Mesendoderm (in vitro differentiated cells): Measurements from ENCODE around the gene ZNF564.

Experiments used
- DNase-seq: peaks from one replicate; pipeline ENCODE4 v3.0.0; 2013
- H2AK5ac ChIP-seq: 2 replicates; pipeline ENCODE4 v1.6.1; 2013; ENCODE audit warnings: low read length, inconsistent platforms
- H2BK120ac ChIP-seq: 2 replicates; pipeline ENCODE4 v1.6.1; 2013; ENCODE audit warnings: low read depth, mild to moderate bottlenecking, low read length, moderate library complexity, mixed read lengths
- H2BK15ac ChIP-seq: replicated peaks from 2 replicates; pipeline ENCODE4 v1.6.1; 2013; ENCODE audit warnings: low read depth, mild to moderate bottlenecking, moderate library complexity
- H2BK5ac ChIP-seq: 2 replicates; pipeline ENCODE4 v1.6.1; 2013; ENCODE audit warnings: low read length, inconsistent platforms
- H3K18ac ChIP-seq: 2 replicates; pipeline ENCODE4 v1.6.1; 2013; ENCODE audit warnings: mild to moderate bottlenecking, low read length, mixed read lengths
- H3K23ac ChIP-seq: one replicate; pipeline ENCODE4 v1.6.1; 2013; ENCODE audit warnings: low read length
- H3K27ac ChIP-seq: 2 replicates; pipeline ENCODE4 v1.5.1; 2013; ENCODE audit warnings: low read depth, mild to moderate bottlenecking, inconsistent platforms, low read length, moderate library complexity
- H3K27me3 ChIP-seq: 2 replicates; pipeline ENCODE4 v1.6.1; 2013; ENCODE audit warnings: low read length, control low read depth, mild to moderate bottlenecking, inconsistent platforms; ENCODE audit not compliant: insufficient read depth, poor library complexity
- H3K36me3 ChIP-seq: 2 replicates; pipeline ENCODE4 v1.6.1; 2013; ENCODE audit warnings: low read length, inconsistent platforms; ENCODE audit not compliant: control insufficient read depth, insufficient read depth
- H3K4ac ChIP-seq: one replicate; pipeline ENCODE4 v1.6.1; 2013; ENCODE audit warnings: low read depth, mild to moderate bottlenecking, low read length, moderate library complexity
- H3K4me1 ChIP-seq: 2 replicates; pipeline ENCODE4 v1.6.1; 2013; ENCODE audit warnings: low read depth, low read length, inconsistent platforms; ENCODE audit not compliant: control insufficient read depth
- H3K4me2 ChIP-seq: 2 replicates; pipeline ENCODE4 v1.6.1; 2013; ENCODE audit warnings: low read length
- H3K4me3 ChIP-seq: 2 replicates; pipeline ENCODE4 v1.5.1; 2013; ENCODE audit warnings: mild to moderate bottlenecking, low read length
- H3K56ac ChIP-seq: one replicate; pipeline ENCODE4 v1.6.1; 2013; ENCODE audit warnings: low read length
- H3K79me1 ChIP-seq: 2 replicates; pipeline ENCODE4 v1.6.1; 2013; ENCODE audit warnings: low read length, inconsistent platforms
- H3K79me2 ChIP-seq: 2 replicates; pipeline ENCODE4 v1.6.1; 2013; ENCODE audit warnings: mild to moderate bottlenecking, low read length; ENCODE audit not compliant: control insufficient read depth, insufficient read depth
- H3K9ac ChIP-seq: 2 replicates; pipeline ENCODE4 v1.6.1; 2013; ENCODE audit warnings: low read length, inconsistent platforms
- H4K5ac ChIP-seq: one replicate; pipeline ENCODE4 v1.6.1; 2013; ENCODE audit warnings: low read length
- H4K8ac ChIP-seq: one replicate; pipeline ENCODE4 v1.6.1; 2013; ENCODE audit warnings: low read depth, mild to moderate bottlenecking, control low read depth, low read length, moderate library complexity
- whole genome bisulfite sequencing: extraction: QIAGEN DNeasy Blood & Tissue Kit; methylation state at CpG from one replicate; pipeline ENCODE4 v1.1.7; 2013; ENCODE audit warnings: low lambda C conversion rate, missing lambda C conversion rate; ENCODE audit not compliant: insufficient coverage; ENCODE audit errors: extremely low coverage; 5-methylcytosine and 5-hydroxymethylcytosine counted together

Gene ZNF564

GRCh38 chr19:12527034-12527836 lies 24.0 kb downstream of the ZNF564 start:
- Histone ChIP-seq H3K4me2 (no peak overlapping the region), H2AK5ac (no peak overlapping the region), H3K23ac (no peak overlapping the region), H3K9ac (no peak overlapping the region), H3K27ac (no peak overlapping the region), H3K4me1 (no peaks in the 10 kb centered on the region), H3K4me3 (peak overlapping the region; percentile 48), H2BK15ac (no peak overlapping the region), H3K56ac (no peak overlapping the region), H3K79me1 (peaks cover 1% of the 10 kb centered on the region), H3K4ac (no peak overlapping the region), H3K27me3 (no peaks in the 10 kb centered on the region), H2BK120ac (no peak overlapping the region), H3K36me3 (peaks cover 23% of the 10 kb centered on the region), H4K5ac (no peak overlapping the region), H3K18ac (no peak overlapping the region), H4K8ac (no peak overlapping the region), H3K79me2 (no peaks in the 10 kb centered on the region), H2BK5ac (no peak overlapping the region)
- no CpG with 5 or more reads among the region's 8 CpGs for WGBS
- DNase-seq = peak; percentile 78

GRCh38 chr19:12526542-12526941 lies 24.7 kb downstream of the ZNF564 start:
- no peak overlapping the region for H3K4me2 ChIP-seq
- no peak overlapping the region for H3K23ac ChIP-seq
- no peaks in the 10 kb centered on the region for H3K4me1 ChIP-seq
- H3K27ac ChIP-seq = no peak overlapping the region
- peak overlapping the region; percentile 48 for H3K4me3 ChIP-seq
- WGBS = no CpG with 5 or more reads among the region's 4 CpGs
- H3K18ac ChIP-seq = no peak overlapping the region
- H4K8ac ChIP-seq = no peak overlapping the region
- no peak overlapping the region for H2AK5ac ChIP-seq
- no peaks in the 10 kb centered on the region for H3K27me3 ChIP-seq
- H3K79me2 ChIP-seq = no peaks in the 10 kb centered on the region
- H2BK15ac ChIP-seq = no peak overlapping the region
- no peak overlapping the region for H2BK120ac ChIP-seq
- H4K5ac ChIP-seq = no peak overlapping the region
- H2BK5ac ChIP-seq = no peak overlapping the region
- no peak overlapping the region for H3K9ac ChIP-seq
- DNase-seq = no peak
- H3K56ac ChIP-seq = no peak overlapping the region
- no peak overlapping the region for H3K4ac ChIP-seq
- H3K79me1 ChIP-seq = peaks cover 1% of the 10 kb centered on the region
- H3K36me3 ChIP-seq = peaks cover 23% of the 10 kb centered on the region

GRCh38 chr19:12521996-12522395 lies 29.3 kb downstream of the ZNF564 start:
- Histone ChIP-seq H4K8ac (no peak overlapping the region), H2AK5ac (no peak overlapping the region), H3K9ac (no peak overlapping the region), H3K79me2 (no peaks in the 10 kb centered on the region), H4K5ac (no peak overlapping the region), H3K4me1 (no peaks in the 10 kb centered on the region), H2BK120ac (no peak overlapping the region), H2BK15ac (no peak overlapping the region), H3K56ac (no peak overlapping the region), H3K4me3 (no peak overlapping the region), H2BK5ac (no peak overlapping the region), H3K27me3 (no peaks in the 10 kb centered on the region), H3K18ac (no peak overlapping the region), H3K4me2 (no peak overlapping the region), H3K27ac (no peak overlapping the region), H3K23ac (no peak overlapping the region), H3K4ac (no peak overlapping the region), H3K36me3 (peaks cover 14% of the 10 kb centered on the region), H3K79me1 (no peaks in the 10 kb centered on the region)
- DNase-seq = peak; percentile 41
- no CpG with 5 or more reads among the region's 6 CpGs for WGBS

- H3K9ac ChIP-seq = no peak overlapping the region
- no peaks in the 10 kb centered on the region for H3K27me3 ChIP-seq
- WGBS = no CpG with 5 or more reads among the region's 35 CpGs
- no peak overlapping the region for H3K18ac ChIP-seq
- no peak overlapping the region for H3K27ac ChIP-seq
- no peak overlapping the region for H4K5ac ChIP-seq
- no peak for DNase-seq
- H2BK5ac ChIP-seq = no peak overlapping the region
- H3K4ac ChIP-seq = no peak overlapping the region
- no peaks in the 10 kb centered on the region for H3K79me2 ChIP-seq
- no peaks in the 10 kb centered on the region for H3K79me1 ChIP-seq
- no peak overlapping the region for H2BK120ac ChIP-seq
- no peak overlapping the region for H2AK5ac ChIP-seq
- no peak overlapping the region for H3K4me2 ChIP-seq
- no peak overlapping the region for H2BK15ac ChIP-seq
- H3K56ac ChIP-seq = no peak overlapping the region
- no peak overlapping the region for H3K23ac ChIP-seq
- H3K4me3 ChIP-seq = no peak overlapping the region
- no peak overlapping the region for H4K8ac ChIP-seq
- H3K4me1 ChIP-seq = no peaks in the 10 kb centered on the region
- no peaks in the 10 kb centered on the region for H3K36me3 ChIP-seq
Observed at GRCh38 chr19:12513531-12514061, 37.7 kb downstream of the ZNF564 start.

- Histone ChIP-seq H3K27ac (no peak overlapping the region), H3K18ac (no peak overlapping the region), H3K4me2 (no peak overlapping the region), H2AK5ac (no peak overlapping the region), H3K27me3 (no peaks in the 10 kb centered on the region), H3K4me3 (no peak overlapping the region), H2BK120ac (no peak overlapping the region), H3K4me1 (no peaks in the 10 kb centered on the region), H4K8ac (no peak overlapping the region), H3K23ac (no peak overlapping the region), H2BK5ac (no peak overlapping the region), H3K79me2 (no peaks in the 10 kb centered on the region), H3K79me1 (no peaks in the 10 kb centered on the region), H3K36me3 (no peaks in the 10 kb centered on the region), H3K56ac (no peak overlapping the region), H2BK15ac (no peak overlapping the region), H3K9ac (no peak overlapping the region), H4K5ac (no peak overlapping the region), H3K4ac (no peak overlapping the region)
- no peak for DNase-seq
- no CpG with 5 or more reads among the region's 4 CpGs for WGBS
Observed at GRCh38 chr19:12497032-12497431, 54.2 kb downstream of the ZNF564 start.
